ENCODE data around the gene NCOA5. TPM values are rescaled to one million over a fixed set of nuclear protein-coding genes. Genes with fewer than 3 reads are reported as not detected.
"Not testable (repeated sequence)": the region's sequence is repeated elsewhere in the genome, so short reads cannot be mapped to it uniquely, and the experiment has no call there.

NCOA5 gene
- total RNA-seq, 1 donor from 2014 or later: 7.9 TPM

DNA sequence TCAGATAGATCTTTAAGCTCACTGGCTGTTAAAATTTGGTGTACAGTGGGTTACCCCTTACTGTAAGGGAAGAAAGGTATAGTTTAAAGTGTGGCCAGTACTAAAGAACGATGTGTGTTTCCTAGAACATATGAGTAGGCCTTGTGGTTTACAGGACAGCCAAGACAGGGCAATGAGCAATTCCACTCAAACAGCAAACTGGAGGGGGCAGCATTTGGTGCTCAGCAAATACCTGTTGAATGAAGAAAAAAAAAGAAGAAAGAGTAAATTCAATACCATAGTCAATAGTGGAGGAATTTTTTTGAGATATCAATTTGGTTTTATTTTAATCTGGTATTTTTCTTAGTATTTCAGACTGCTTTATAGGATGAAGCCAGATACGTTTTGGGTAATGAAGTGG lies 3.8 kb upstream of the NCOA5 start:
- FAIRE-seq: no peak
- peak; percentile 31 for DNase-seq (ENCODE audit: low read depth)
- Histone ChIP-seq H3K36me3 (ENCODE audit: control insufficient read depth, insufficient read depth, low read length) (no peaks in the 10 kb centered on the region), H3K27me3 (ENCODE audit: control insufficient read depth, insufficient read depth, low read length) (no peaks in the 10 kb centered on the region), H3K4me3 (ENCODE audit: low read depth, low read length) (no peak overlapping the region)
- TF ChIP-seq, protein P1, sequence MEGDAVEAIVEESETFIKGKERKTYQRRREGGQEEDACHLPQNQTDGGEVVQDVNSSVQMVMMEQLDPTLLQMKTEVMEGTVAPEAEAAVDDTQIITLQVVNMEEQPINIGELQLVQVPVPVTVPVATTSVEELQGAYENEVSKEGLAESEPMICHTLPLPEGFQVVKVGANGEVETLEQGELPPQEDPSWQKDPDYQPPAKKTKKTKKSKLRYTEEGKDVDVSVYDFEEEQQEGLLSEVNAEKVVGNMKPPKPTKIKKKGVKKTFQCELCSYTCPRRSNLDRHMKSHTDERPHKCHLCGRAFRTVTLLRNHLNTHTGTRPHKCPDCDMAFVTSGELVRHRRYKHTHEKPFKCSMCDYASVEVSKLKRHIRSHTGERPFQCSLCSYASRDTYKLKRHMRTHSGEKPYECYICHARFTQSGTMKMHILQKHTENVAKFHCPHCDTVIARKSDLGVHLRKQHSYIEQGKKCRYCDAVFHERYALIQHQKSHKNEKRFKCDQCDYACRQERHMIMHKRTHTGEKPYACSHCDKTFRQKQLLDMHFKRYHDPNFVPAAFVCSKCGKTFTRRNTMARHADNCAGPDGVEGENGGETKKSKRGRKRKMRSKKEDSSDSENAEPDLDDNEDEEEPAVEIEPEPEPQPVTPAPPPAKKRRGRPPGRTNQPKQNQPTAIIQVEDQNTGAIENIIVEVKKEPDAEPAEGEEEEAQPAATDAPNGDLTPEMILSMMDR (IDR thresholded peaks at IDR 0.05; ENCODE audit: insufficient read depth, low read length, severe bottlenecking): no peak

DNA sequence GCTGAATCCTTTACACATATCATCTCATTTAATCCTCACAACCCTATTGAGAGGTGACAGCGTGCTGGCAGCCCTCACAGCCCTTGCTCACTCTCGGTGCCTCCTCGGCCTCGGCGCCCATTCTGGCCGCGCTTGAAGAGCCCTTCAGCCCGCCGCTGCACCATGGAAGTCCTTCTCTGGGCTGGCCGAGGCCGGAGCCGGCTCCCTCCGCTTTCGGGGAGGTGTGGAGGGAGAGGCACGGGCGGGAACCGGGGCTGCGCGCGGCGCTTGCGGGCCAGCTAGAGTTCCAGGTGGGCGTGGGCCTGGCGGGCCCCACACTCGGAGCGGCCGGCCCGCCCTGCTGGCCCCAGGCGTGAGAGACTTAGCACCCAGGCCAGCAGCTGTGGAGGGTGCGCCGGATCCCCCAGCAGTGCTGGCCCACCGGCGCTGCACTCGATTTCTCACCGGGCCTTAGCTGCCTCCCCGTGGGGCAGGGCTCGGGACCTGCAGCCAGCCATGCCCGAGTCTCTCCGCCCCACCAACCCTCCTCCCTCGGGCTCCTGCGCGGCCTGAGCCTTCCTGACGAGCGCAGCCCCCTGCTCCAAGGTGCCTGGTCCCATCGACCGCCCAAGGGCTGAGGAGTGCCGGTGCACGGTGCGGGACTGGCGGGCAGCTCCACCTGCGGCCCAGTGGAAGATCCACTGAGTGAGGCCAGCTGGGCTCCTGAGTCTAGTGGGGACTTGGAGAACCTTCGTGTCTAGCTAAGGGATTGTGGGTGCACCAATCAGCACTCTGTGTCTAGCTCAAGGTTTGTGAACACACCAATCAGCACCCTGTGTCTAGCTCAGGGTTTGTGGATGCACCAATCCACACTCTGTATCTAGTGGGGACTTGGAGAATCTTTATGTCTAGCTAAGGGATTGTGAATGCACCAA lies 2.1 kb upstream of the NCOA5 start:
- not testable (repeated sequence) for FAIRE-seq; H3K36me3 ChIP-seq (ENCODE audit: control insufficient read depth, insufficient read depth, low read length); H3K27me3 ChIP-seq (ENCODE audit: control insufficient read depth, insufficient read depth, low read length); DNase-seq (ENCODE audit: low read depth); H3K4me3 ChIP-seq (ENCODE audit: low read depth, low read length)

DNA sequence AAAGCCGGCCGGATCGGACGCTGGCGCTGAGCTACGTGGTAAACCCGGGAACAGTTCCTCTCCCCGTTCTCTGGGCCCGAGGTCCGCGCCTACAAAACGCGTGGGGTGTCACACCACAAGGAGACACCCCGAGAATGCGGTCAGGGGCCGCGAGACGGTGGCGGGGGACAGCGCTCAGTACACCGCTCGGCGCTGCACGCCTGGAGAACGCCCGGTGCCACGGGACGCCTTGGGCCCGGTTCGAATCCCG lies 670 bp downstream of the NCOA5 start:
- TF ChIP-seq, protein P1 (IDR thresholded peaks at IDR 0.05; ENCODE audit: insufficient read depth, low read length, severe bottlenecking): no peak
- FAIRE-seq: no peak

DNA sequence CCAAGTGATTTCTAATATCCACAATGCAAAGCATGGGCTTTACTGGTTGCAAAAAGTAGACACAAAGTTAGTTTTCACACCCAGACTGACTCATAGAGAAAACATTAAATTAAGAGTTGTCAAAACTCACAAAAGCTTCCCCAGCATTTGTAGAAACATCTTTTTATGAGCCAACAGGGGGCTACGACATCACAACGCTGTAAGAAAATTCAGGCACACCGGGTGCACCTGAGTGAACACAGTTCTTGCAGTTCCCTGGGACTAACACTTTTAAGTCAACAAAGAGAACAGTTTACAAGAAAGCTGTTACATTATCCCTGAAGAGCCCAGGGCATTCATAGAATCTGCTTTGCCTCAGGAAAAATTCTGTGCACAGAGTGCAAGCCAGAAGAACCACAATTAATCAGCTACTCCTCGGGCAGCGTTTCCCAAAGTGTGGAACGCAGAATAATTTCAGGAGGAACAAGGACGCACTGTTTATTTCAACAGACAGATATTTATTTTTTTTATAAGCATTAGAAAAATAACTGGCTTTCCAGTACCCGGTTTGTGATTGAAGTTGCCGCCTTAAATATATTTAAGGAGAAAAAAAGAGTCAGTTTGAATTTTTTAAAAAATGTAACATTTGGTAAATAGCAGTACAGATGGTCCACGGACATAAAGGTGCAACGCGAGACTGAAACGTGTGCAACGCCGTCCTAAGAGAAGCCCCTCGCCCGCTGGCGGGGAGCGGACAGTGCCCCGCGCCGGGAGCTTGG lies 1.2 kb downstream of the NCOA5 start:
- TF ChIP-seq, protein P1 (IDR thresholded peaks at IDR 0.05; ENCODE audit: insufficient read depth, low read length, severe bottlenecking): no peak
- peak overlapping the region; percentile 76 for H3K4me3 ChIP-seq (ENCODE audit: low read depth, low read length)
- DNase-seq (ENCODE audit: low read depth): peak; percentile 30
- H3K27me3 ChIP-seq (ENCODE audit: control insufficient read depth, insufficient read depth, low read length): no peaks in the 10 kb centered on the region
- no peak for FAIRE-seq
- no peaks in the 10 kb centered on the region for H3K36me3 ChIP-seq (ENCODE audit: control insufficient read depth, insufficient read depth, low read length)

More for the DNA sequence above, 670 bp downstream of the NCOA5 start:
- Histone ChIP-seq H3K36me3 (ENCODE audit: control insufficient read depth, insufficient read depth, low read length) (no peaks in the 10 kb centered on the region), H3K4me3 (ENCODE audit: low read depth, low read length) (peak overlapping the region; percentile 76), H3K27me3 (ENCODE audit: control insufficient read depth, insufficient read depth, low read length) (no peaks in the 10 kb centered on the region)
- DNase-seq (ENCODE audit: low read depth): peak; percentile 17

DNA sequence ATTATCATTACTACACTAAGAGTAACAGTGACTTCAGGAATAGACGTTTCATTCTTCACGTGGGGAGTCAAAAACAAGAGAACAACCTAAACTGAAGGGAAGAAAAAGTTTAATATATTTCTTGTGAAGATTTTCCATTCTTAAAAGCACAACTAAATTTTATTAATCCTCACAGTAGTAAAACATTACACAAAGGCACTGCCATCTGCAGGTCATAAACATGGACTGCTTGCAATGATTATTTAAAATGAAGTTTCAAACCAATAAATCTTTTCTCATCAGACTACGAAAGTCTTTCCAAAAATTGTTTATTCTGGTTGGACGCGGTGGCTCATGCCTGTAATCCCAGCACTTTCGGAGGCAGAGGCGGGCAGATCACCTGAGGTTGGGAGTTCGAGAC lies 2.6 kb downstream of the NCOA5 start:
- Histone ChIP-seq H3K4me3 (ENCODE audit: low read depth, low read length) (no peak overlapping the region), H3K36me3 (ENCODE audit: control insufficient read depth, insufficient read depth, low read length) (no peaks in the 10 kb centered on the region), H3K27me3 (ENCODE audit: control insufficient read depth, insufficient read depth, low read length) (no peaks in the 10 kb centered on the region)
- FAIRE-seq (no peak), DNase-seq (ENCODE audit: low read depth) (peak; percentile 17)
- TF ChIP-seq, protein P1 (IDR thresholded peaks at IDR 0.05; ENCODE audit: insufficient read depth, low read length, severe bottlenecking): peak; percentile 34

DNA sequence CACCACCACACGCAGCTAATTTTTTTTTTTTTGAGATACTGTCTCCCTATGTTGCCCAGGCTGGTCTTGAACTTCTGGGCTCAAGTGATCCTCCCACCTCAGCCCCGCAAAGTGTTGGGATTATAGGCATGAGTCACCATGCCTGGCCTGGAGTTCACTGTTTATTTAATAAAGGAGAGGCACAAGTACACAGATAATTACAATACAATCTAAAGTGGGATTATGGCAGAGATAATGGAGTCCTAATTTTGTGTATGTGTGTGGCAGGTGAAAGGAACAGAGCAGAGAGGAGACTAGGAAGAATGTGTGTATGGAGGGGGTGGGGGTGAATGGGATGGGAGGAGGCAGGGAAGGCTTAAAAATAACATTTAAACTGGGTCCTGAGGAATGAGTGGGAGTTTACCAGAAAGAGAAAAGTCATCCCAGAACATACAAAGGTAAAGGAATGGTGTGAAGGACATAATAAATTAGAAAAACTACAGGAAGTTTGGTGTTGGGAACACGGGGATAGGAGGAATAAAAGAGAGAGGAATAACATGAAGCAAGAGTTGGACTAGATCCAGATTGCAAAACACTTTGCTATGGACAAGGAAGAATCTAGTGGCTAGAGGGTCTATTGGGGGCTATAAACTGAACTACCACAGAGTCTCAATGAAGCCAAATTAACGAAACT lies 4.4 kb downstream of the NCOA5 start:
- TF ChIP-seq, protein P1 (IDR thresholded peaks at IDR 0.05; ENCODE audit: insufficient read depth, low read length, severe bottlenecking): no peak
- FAIRE-seq (no peak), DNase-seq (ENCODE audit: low read depth) (peak; percentile 47)
- Histone ChIP-seq H3K27me3 (ENCODE audit: control insufficient read depth, insufficient read depth, low read length) (no peaks in the 10 kb centered on the region), H3K36me3 (ENCODE audit: control insufficient read depth, insufficient read depth, low read length) (no peaks in the 10 kb centered on the region), H3K4me3 (ENCODE audit: low read depth, low read length) (no peak overlapping the region)

Data from bronchial epithelial cell (primary cell).